ENCODE results near the gene LMAN2L. TPM values are rescaled to one million over a fixed set of nuclear protein-coding genes. Genes with fewer than 3 reads are reported as not detected.

LMAN2L gene
- total RNA-seq, 6 donors from 2014 or later: 11.5 to 18.9 (median 15.2) TPM

- DNase-seq: no peak
- no peak for TF ChIP-seq EP300 (IDR thresholded peaks at IDR 0.05)
- no peak for TF ChIP-seq POLR2AphosphoS5 (IDR thresholded peaks at IDR 0.05)
- no peak for TF ChIP-seq CTCF (IDR thresholded peaks at IDR 0.05)
- TF ChIP-seq POLR2A (IDR thresholded peaks at IDR 0.05): no peak
- ATAC-seq (ENCODE audit: low FRiP score in 2 of 2): no peak
- Histone ChIP-seq H3K27ac (peak overlapping the region in 1 of 4 donors; percentile 8), H3K27me3 (no peaks in the 10 kb centered on the region), H3K4me1 (peaks cover 24 to 49% (median 27%) of the 10 kb centered on the region in 4 donors), H3K4me3 (no peak overlapping the region), H3K36me3 (no peaks in the 10 kb centered on the region), H3K9me3 (no peaks in the 10 kb centered on the region)
- 91 to 95% methylated on average over 6 to 9 of the region's 9 CpGs for whole genome bisulfite sequencing, 2 donors
Measured at GRCh38 chr2:96767135-96767871, 27.4 kb upstream of the LMAN2L start.

DNA sequence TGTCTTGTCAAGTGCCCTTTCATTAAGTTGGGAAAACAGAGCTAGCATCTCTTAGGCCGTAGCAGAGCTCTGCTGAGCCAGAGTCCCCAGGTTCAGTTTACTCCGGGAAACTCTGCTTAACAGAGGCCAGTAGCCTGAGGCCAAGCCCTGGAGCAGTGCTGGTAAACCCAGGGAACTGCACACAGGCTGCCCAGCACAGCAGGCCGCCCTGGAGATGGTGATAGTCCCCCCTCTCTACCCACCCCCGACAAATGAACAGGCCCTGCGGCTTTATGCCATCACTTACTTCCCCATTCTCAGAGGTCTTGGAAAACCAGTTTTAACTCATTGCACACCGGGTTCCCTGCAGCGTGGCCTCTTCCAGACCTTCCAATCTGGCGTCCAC is 24.4 kb upstream of the LMAN2L start:
- Histone ChIP-seq H3K4me1 (peaks cover 40 to 53% (median 44%) of the 10 kb centered on the region in 4 donors), H3K27ac (peak overlapping the region; percentile 29 to 65 (median 50)), H3K9me3 (no peaks in the 10 kb centered on the region), H3K36me3 (no peaks in the 10 kb centered on the region), H3K27me3 (no peaks in the 10 kb centered on the region), H3K4me3 (peak overlapping the region in 3 of 4 donors; percentile 31 to 82 (median 72))
- TF ChIP-seq CTCF (IDR thresholded peaks at IDR 0.05) (no peak), POLR2AphosphoS5 (IDR thresholded peaks at IDR 0.05) (no peak), EP300 (IDR thresholded peaks at IDR 0.05) (no peak), POLR2A (IDR thresholded peaks at IDR 0.05) (no peak)
- peak in 1 of 2 donors; percentile 54 for DNase-seq
- ATAC-seq (ENCODE audit: low FRiP score in 2 of 2): peak; percentile 20 to 58
- 27 to 47% methylated on average over 8 of the region's 8 CpGs for WGBS, 2 donors

DNA sequence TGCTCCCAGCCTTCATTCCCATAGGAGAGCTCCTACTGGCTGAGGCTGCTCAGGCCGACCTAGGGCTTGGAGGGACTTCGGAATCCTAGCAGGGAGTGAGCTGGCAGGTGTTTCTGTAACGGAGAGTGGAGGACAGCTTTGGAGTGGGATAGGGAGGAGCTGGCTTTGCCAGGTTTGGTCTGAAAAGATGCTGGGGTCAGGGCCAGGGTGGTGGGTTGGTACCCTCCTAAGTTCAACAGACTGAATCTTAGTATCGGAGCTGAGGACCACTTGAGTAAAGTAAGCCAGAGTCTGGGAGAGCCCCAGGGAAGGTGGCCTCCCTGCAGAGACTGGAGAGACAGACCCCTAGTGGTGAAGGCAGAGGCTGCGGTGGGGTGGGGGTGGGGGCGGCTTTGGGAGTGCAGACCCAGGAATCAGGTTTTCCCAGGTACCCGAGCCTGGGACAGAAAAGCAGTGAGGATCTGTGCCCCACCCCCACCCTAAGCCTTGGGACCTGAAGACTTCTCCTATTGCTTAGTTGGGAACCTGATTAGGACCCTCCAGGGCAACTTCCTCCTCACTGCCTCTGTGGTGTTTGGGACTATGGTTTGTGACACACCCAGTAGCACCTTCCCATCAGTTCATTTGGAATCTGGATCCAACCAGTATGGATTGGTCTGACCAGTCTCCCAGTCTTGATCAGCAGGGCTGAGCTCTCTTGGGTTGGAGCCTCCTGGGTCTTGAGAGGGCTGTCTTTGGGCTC is 23.8 kb upstream of the LMAN2L start:
- Histone ChIP-seq H3K27me3 (no peaks in the 10 kb centered on the region), H3K36me3 (no peaks in the 10 kb centered on the region), H3K9me3 (no peaks in the 10 kb centered on the region), H3K27ac (peak overlapping the region; percentile 29 to 65 (median 50)), H3K4me3 (peak overlapping the region in 3 of 4 donors; percentile 31 to 82 (median 72)), H3K4me1 (peaks cover 40 to 53% (median 44%) of the 10 kb centered on the region in 4 donors)
- peak in 1 of 2 donors; percentile 17 for ATAC-seq (ENCODE audit: low FRiP score in 2 of 2)
- DNase-seq: no peak
- TF ChIP-seq POLR2A (IDR thresholded peaks at IDR 0.05): no peak
- peak in 3 of 6 experiments; percentile 23 to 50 (median 31) for TF ChIP-seq CTCF (IDR thresholded peaks at IDR 0.05)
- WGBS, 2 donors: 22 to 50% methylated on average over 4 to 5 of the region's 7 CpGs

DNA sequence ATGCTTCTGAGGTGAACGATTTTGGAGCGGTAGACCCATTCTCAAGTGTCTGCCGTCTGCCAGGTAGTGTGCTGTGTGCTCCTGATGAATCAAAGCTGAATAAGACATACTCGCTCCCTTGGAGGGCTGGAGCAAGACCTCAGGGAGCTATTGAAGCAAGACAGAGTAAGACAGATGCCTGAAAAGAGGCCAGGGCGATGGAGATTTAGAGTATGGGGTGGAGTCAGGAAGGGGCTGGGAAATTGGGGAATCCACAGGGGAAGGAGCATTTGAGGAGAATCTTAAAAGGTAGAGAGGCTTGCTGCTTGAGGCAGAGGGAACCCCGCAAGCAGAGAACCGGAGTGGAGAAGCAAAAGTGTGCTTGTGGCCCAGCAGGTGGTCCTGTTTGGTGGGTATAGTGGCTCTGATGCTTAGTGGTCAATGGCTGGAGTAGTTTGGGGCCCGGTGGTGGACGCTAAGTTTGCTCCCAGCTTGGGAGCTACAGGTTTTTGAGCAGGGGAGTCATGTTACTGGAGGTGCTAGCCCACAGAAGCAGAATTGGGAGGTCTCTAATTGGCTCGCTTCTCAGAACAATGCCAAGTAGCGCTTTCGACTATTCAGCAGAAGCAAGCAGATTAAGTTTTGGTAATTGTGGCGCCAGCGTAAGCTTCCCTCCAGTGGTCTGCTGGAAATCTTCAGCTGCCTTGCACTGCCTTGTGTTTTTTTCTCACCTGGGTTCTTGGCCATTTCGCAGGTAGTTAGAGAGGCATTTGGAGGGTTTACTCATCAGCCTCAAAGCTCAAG is 22.9 kb upstream of the LMAN2L start:
- WGBS, 2 donors: 34 to 37% methylated on average over 15 of the region's 15 CpGs
- H3K27me3 ChIP-seq: no peaks in the 10 kb centered on the region
- peaks cover 40 to 53% (median 44%) of the 10 kb centered on the region in 4 donors for H3K4me1 ChIP-seq
- DNase-seq: no peak
- no peaks in the 10 kb centered on the region for H3K36me3 ChIP-seq
- H3K27ac ChIP-seq: peak overlapping the region in 3 of 4 donors; percentile 8 to 65 (median 63)
- no peak for TF ChIP-seq POLR2AphosphoS5 (IDR thresholded peaks at IDR 0.05)
- no peak for TF ChIP-seq CTCF (IDR thresholded peaks at IDR 0.05)
- no peak for TF ChIP-seq EP300 (IDR thresholded peaks at IDR 0.05)
- TF ChIP-seq POLR2A (IDR thresholded peaks at IDR 0.05): no peak
- no peaks in the 10 kb centered on the region for H3K9me3 ChIP-seq
- ATAC-seq (ENCODE audit: low FRiP score in 2 of 2): no peak
- H3K4me3 ChIP-seq: peak overlapping the region in 3 of 4 donors; percentile 31 to 82 (median 72)
